SK-N-SH (cell line): ENCODE results near the gene RNFT2.
"Not testable (repeated sequence)": the region's sequence is repeated elsewhere in the genome, so short reads cannot be mapped to it uniquely, and the experiment has no call there.

Experiments
- EP300 ChIP-seq, 2 experiments: IDR thresholded peaks; 2 replicates each; pipeline versions ENCODE4 v1.4.0 to v1.6.1; 2012; ENCODE audit warnings: borderline replicate concordance in 1 of 2, low read depth in 1 of 2, low read length in 1 of 2
- EZH2phosphoT487 ChIP-seq: fragments of 200-600 bp; sonication (generic); IDR thresholded peaks from 2 replicates; pipeline ENCODE4 v1.6.1; 2017; ENCODE audit warnings: low read depth, mixed run types, mild to moderate bottlenecking, antibody characterized with exemption, moderate library complexity, borderline replicate concordance
- FOXJ3 ChIP-seq: sonication (generic); formaldehyde crosslinking; IDR thresholded peaks from 2 replicates; pipeline ENCODE4 v1.5.1; 2020; ENCODE audit warnings: mild to moderate bottlenecking, missing genetic modification reagents
- IRF3 ChIP-seq: fragments of 150-350 bp; IDR thresholded peaks from 2 replicates; pipeline ENCODE4 v1.6.1; 2016; ENCODE audit warnings: mild to moderate bottlenecking, low read depth, low read length
- MAX ChIP-seq: IDR thresholded peaks from 2 replicates; pipeline ENCODE4 v1.4.0; 2012; ENCODE audit warnings: low read depth
- MXI1 ChIP-seq: IDR thresholded peaks from 2 replicates; pipeline ENCODE4 v1.6.1; 2012; ENCODE audit warnings: mild to moderate bottlenecking, low read depth, low read length, improper control_type of control experiment
- NRF1 ChIP-seq: IDR thresholded peaks from 2 replicates; pipeline ENCODE4 v1.6.1; 2012; ENCODE audit warnings: low read depth, mild to moderate bottlenecking, low read length
- POLR2AphosphoS5 ChIP-seq: IDR thresholded peaks from 2 replicates; pipeline ENCODE4 v1.6.1; 2012; ENCODE audit warnings: low read depth, low read length
- RCOR1 ChIP-seq: fragments of 150-350 bp; IDR thresholded peaks from 2 replicates; pipeline ENCODE4 v1.6.1; 2017; ENCODE audit warnings: antibody characterized with exemption, low read length
- TF ChIP-seq, protein P1 (sequence below): fragments of 200-600 bp; sonication (generic); IDR thresholded peaks from 2 replicates; pipeline ENCODE4 v1.6.1; 2017; ENCODE audit warnings: antibody characterized with exemption, mild to moderate bottlenecking, moderate library complexity

- not testable (repeated sequence) for TF ChIP-seq MAX; EZH2phosphoT487; MXI1; RCOR1; NRF1; IRF3; FOXJ3 (CRISPR knock-in tag); POLR2AphosphoS5; EP300 (IDR thresholded peaks at IDR 0.05; ENCODE audit: borderline replicate concordance in 1 of 2, low read depth in 1 of 2, low read length in 1 of 2)
- TF ChIP-seq, protein P1, sequence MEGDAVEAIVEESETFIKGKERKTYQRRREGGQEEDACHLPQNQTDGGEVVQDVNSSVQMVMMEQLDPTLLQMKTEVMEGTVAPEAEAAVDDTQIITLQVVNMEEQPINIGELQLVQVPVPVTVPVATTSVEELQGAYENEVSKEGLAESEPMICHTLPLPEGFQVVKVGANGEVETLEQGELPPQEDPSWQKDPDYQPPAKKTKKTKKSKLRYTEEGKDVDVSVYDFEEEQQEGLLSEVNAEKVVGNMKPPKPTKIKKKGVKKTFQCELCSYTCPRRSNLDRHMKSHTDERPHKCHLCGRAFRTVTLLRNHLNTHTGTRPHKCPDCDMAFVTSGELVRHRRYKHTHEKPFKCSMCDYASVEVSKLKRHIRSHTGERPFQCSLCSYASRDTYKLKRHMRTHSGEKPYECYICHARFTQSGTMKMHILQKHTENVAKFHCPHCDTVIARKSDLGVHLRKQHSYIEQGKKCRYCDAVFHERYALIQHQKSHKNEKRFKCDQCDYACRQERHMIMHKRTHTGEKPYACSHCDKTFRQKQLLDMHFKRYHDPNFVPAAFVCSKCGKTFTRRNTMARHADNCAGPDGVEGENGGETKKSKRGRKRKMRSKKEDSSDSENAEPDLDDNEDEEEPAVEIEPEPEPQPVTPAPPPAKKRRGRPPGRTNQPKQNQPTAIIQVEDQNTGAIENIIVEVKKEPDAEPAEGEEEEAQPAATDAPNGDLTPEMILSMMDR = not testable (repeated sequence)
Observed at GRCh38 chr12:116814766-116815165, 76.7 kb downstream of the RNFT2 start.
